ENCODE measurements around the gene INSC. TPM values are rescaled to one million over a fixed set of nuclear protein-coding genes. Genes with fewer than 3 reads are reported as not detected.

The INSC gene
- total and polyA plus RNA-seq, 9 of the 15 experiments (the other 6 are each of a cell fraction or from before 2014, with no cell fraction given): not detected

GRCh38 chr11:15101072-15101709, 13.5 kb upstream of the INSC start:
- Histone ChIP-seq H3K9me3 (replicated peaks; ENCODE audit: control insufficient read depth, insufficient read depth, low read depth, low read length) (no peaks in the 10 kb centered on the region), H2AFZ (ENCODE audit: low read depth, low read length) (no peak overlapping the region), H3K36me3 (ENCODE audit: control insufficient read depth, insufficient read depth, low read length) (no peaks in the 10 kb centered on the region), H3K79me2 (ENCODE audit: control insufficient read depth, insufficient read depth, low read length) (no peaks in the 10 kb centered on the region), H3K9ac (ENCODE audit: insufficient read depth in 1 of 2, low read depth in 2 of 2, low read length in 2 of 2) (no peak overlapping the region), H3K9me1 (ENCODE audit: control insufficient read depth, insufficient read depth, low read length) (no peaks in the 10 kb centered on the region), H3K4me3 (no peak overlapping the region), H3K27me3 (ENCODE audit: control insufficient read depth in 2 of 2, insufficient read depth in 2 of 2, low read length in 2 of 2) (no peaks in the 10 kb centered on the region), H3K4me2 (ENCODE audit: insufficient read depth, low read length) (no peak overlapping the region), H3K27ac (ENCODE audit: extremely low read depth, low read depth, low read length) (no peak overlapping the region), H3K4me1 (replicated peaks in 1 of 2; ENCODE audit: control insufficient read depth in 2 of 2, insufficient read depth in 2 of 2, low read length in 2 of 2) (no peaks in the 10 kb centered on the region), H4K20me1 (replicated peaks; ENCODE audit: control insufficient read depth, insufficient read depth, low read length) (no peaks in the 10 kb centered on the region)
- intact Hi-C loops (cut with micrococcal nuclease) (loop anchor here (1.0 kb wide), 1 partner anchor 107 kb away; no protein-coding TSS in a partner anchor), in situ Hi-C loops (cut with MboI) (no loop called here)
- DNase-seq (ENCODE audit: extremely low read depth in 1 of 4, low spot score in 3 of 4) (peak; percentile 61 to 67 (median 63)), FAIRE-seq (peak; percentile 90), ATAC-seq (peak; percentile 93)
- CTCF ChIA-PET (ENCODE audit: low intra/inter-chr PET ratio): interaction anchor here (0.9 to 3.7 kb wide), 2 partner anchors 106 to 108 kb away, joined by 4 to 22 read pairs; no protein-coding TSS in a partner anchor
- 0% methylated on average over 8 of the region's 8 CpGs for WGBS (ENCODE audit: insufficient coverage, low coverage, missing lambda C conversion rate)
- no TSS peak for BruUV-seq (replicated peaks)
- POLR2A ChIA-PET: interaction anchor here (1.0 kb wide), 1 partner anchor 10 kb away, joined by 3 read pairs; no protein-coding TSS in a partner anchor
- TF ChIP-seq REST (IDR thresholded peaks at IDR 0.05; ENCODE audit: borderline replicate concordance) (peak; percentile 62; the same call in 1 of the 2 replicates), REST (CRISPR knock-in tag; IDR thresholded peaks at IDR 0.05; ENCODE audit: low read depth) (no peak), CTCF (IDR thresholded peaks at IDR 0.05 in 2 of 3, conservative IDR thresholded peaks at IDR 0.05 in 1 of 3; ENCODE audit: insufficient read depth in 2 of 3, low read depth in 1 of 3, low read length in 3 of 3) (peak; percentile 82 to 85 (median 83)), SMC3 (conservative IDR thresholded peaks at IDR 0.05; ENCODE audit: insufficient read depth, low read depth, low read length) (peak; percentile 75), GTF2B (IDR thresholded peaks at IDR 0.05; ENCODE audit: extremely low read depth, insufficient read length) (no peak), ATF1 (CRISPR knock-in tag; IDR thresholded peaks at IDR 0.05) (no peak), ATF1 (tag; IDR thresholded peaks at IDR 0.05) (no peak)
- TF ChIP-seq, protein P1, sequence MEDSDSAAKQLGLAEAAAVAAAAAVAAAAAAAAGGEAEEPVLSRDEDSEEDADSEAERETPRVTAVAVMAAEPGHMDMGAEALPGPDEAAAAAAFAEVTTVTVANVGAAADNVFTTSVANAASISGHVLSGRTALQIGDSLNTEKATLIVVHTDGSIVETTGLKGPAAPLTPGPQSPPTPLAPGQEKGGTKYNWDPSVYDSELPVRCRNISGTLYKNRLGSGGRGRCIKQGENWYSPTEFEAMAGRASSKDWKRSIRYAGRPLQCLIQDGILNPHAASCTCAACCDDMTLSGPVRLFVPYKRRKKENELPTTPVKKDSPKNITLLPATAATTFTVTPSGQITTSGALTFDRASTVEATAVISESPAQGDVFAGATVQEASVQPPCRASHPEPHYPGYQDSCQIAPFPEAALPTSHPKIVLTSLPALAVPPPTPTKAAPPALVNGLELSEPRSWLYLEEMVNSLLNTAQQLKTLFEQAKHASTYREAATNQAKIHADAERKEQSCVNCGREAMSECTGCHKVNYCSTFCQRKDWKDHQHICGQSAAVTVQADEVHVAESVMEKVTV (CRISPR knock-in tag; IDR thresholded peaks at IDR 0.05): 0 out of 2 replicates have a peak, but pooled peaks have one; percentile 21
